Omental fat pad (tissue), 4 donors: ENCODE measurements around the gene GRB2. TPM values are rescaled to one million over a fixed set of nuclear protein-coding genes. Genes with fewer than 3 reads are reported as not detected.

ENCODE experiments used
- ATAC-seq: fragments of 150-250 bp; one replicate; pipeline ENCODE4 v1.9.1; 2016; ENCODE audit warnings: mild to moderate bottlenecking, moderate library complexity; ENCODE audit not compliant: low FRiP score
- DNase-seq: peaks from one replicate; pipeline ENCODE4 v3.0.0-alpha.2; 2019; ENCODE audit warnings: low spot score
- total RNA-seq, 4 donors: library from RNA; depleted of rRNA; stranded (reverse); fragments of >200 nt; gene quantifications; one replicate each; pipeline ENCODE4 v1.1.0, GENCODE V29; 2016
- TF ChIP-seq, protein P1 (sequence below), 3 donors: fragments of 450-650 bp; IDR thresholded peaks; one replicate each; pipeline ENCODE4 v1.5.1; 2016 to 2017; ENCODE audit warnings: antibody characterized with exemption in 3 of 3, mild to moderate bottlenecking in 3 of 3, moderate library complexity in 2 of 3

Gene GRB2
- total RNA-seq, 4 donors from 2014 or later = 87.4 to 152 (median 108) TPM

DNA sequence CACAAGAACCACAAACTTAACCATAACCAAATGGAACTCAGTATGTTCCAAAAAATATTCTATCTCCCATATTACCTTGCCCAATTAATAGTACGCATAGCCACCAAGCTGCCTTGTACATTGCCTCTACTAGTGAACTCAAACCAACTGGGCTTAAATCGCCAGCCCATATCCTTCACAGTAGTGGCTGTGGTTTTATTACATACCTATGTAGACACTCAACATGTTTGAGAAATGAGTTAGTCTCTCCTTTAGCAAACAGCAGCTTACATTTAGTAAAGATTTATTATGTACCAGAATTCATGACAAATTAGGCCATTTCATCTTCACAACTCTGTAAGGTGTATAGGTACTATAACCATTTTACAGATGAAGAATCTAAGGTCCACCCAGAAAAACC lies 41.4 kb downstream of the GRB2 start:
- ATAC-seq = no peak
- TF ChIP-seq, protein P1, sequence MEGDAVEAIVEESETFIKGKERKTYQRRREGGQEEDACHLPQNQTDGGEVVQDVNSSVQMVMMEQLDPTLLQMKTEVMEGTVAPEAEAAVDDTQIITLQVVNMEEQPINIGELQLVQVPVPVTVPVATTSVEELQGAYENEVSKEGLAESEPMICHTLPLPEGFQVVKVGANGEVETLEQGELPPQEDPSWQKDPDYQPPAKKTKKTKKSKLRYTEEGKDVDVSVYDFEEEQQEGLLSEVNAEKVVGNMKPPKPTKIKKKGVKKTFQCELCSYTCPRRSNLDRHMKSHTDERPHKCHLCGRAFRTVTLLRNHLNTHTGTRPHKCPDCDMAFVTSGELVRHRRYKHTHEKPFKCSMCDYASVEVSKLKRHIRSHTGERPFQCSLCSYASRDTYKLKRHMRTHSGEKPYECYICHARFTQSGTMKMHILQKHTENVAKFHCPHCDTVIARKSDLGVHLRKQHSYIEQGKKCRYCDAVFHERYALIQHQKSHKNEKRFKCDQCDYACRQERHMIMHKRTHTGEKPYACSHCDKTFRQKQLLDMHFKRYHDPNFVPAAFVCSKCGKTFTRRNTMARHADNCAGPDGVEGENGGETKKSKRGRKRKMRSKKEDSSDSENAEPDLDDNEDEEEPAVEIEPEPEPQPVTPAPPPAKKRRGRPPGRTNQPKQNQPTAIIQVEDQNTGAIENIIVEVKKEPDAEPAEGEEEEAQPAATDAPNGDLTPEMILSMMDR (IDR thresholded peaks at IDR 0.05) = no peak
- DNase-seq = no peak

- TF ChIP-seq, protein P1 (IDR thresholded peaks at IDR 0.05) = no peak
- ATAC-seq (no peak), DNase-seq (no peak)
Observed at GRCh38 chr17:75361996-75362395, 43.5 kb downstream of the GRB2 start.

DNA sequence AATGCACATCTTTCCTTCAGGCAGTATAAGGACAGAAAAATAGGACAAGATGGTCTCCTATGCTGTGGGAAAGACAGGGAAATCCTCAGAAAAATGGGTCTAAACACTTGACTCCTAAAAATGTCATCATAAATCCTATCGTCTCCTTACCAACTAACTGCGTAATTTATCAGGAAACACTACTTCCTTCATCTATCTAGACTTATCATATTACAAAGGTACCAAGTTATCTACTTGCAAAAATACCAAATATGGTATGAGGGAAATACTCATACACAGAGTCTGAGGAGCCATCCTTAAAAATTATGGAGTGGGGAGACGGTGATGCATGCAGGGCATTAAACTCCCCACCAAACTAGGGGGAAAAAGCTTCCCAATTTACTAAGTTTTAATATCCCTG lies 44.1 kb downstream of the GRB2 start:
- no peak for ATAC-seq
- TF ChIP-seq, protein P1 (IDR thresholded peaks at IDR 0.05) = no peak
- DNase-seq = no peak

- DNase-seq = no peak
- ATAC-seq = no peak
- TF ChIP-seq, protein P1 (IDR thresholded peaks at IDR 0.05) = no peak
Observed at GRCh38 chr17:75356260-75356937, 49.1 kb downstream of the GRB2 start.

- TF ChIP-seq, protein P1 (IDR thresholded peaks at IDR 0.05) = no peak
- ATAC-seq (no peak), DNase-seq (no peak)
Observed at GRCh38 chr17:75353176-75353575, 52.3 kb downstream of the GRB2 start.

DNA sequence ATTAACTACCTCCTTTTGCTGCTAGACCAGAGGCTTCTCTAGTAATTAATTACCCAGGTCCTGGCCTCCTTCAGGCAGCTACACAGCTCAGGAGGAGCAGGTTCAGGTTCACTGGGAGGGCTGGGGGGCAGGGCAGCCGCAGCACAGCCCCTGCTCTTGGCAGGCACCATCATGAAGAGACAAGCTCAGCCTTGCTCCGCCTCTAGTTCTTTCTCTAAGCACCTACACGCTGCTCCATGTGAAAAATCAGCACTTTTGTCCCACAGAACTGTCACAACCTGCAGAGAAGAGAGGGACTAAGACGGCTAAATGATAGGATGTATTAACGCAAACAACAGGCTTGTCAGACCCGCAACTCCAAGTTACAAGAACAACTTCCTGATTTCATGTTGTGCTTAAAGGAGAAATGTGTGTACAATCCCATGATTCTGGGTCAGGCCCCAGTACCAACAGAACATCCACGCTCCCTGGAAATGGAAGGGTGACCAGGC lies 53.4 kb downstream of the GRB2 start:
- no peak for ATAC-seq
- TF ChIP-seq, protein P1 (IDR thresholded peaks at IDR 0.05) = no peak
- no peak for DNase-seq

DNA sequence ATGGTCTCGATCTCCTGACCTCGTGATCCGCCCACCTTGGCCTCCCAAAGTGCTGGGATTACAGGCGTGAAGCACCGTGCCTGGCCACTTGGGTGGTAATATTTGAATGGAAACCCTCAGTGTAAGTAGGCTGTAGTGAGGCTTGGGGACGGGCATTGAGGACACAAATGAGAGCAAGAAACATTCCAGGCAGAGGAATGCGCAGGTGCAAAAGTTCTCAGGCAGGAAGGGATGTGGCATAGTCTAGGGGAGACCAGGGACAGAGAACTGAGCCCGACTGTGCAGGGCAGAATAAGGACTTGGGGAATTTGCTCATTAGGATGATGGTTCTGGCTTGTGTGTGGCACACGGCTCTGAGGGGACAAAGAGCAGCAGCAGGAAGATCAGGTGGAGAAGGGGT lies 54.8 kb downstream of the GRB2 start:
- ATAC-seq (no peak), DNase-seq (no peak)
- TF ChIP-seq, protein P1 (IDR thresholded peaks at IDR 0.05) = no peak
